Osteoblast (primary cell): ENCODE results near the gene CDC20. TPM values are rescaled to one million over a fixed set of nuclear protein-coding genes. Genes with fewer than 3 reads are reported as not detected.

ENCODE experiments used
- DNase-seq: peaks from one replicate; pipeline ENCODE4 v3.0.0; 2011; ENCODE audit warnings: low spot score, mixed read lengths; ENCODE audit not compliant: insufficient read length; ENCODE audit errors: missing footprints
- H2AFZ ChIP-seq: 2 replicates; pipeline ENCODE4 v1.6.0; 2011; ENCODE audit warnings: mild to moderate bottlenecking, low read length
- H3K27ac ChIP-seq: 2 replicates; pipeline ENCODE4 v1.5.1; 2011; ENCODE audit warnings: mild to moderate bottlenecking, low read depth, low read length, moderate library complexity
- H3K27me3 ChIP-seq: 2 replicates; pipeline ENCODE4 v1.6.0; 2012; ENCODE audit warnings: mild to moderate bottlenecking, control low read depth, inconsistent platforms, low read length, moderate library complexity; ENCODE audit not compliant: insufficient read depth
- H3K36me3 ChIP-seq: 2 replicates; pipeline ENCODE4 v1.5.1; 2011; ENCODE audit warnings: mild to moderate bottlenecking, low read length, control low read depth, moderate library complexity; ENCODE audit not compliant: insufficient read depth
- H3K4me1 ChIP-seq: 2 replicates; pipeline ENCODE4 v1.5.1; 2011; ENCODE audit warnings: mild to moderate bottlenecking, low read length, control low read depth, moderate library complexity; ENCODE audit not compliant: insufficient read depth
- H3K4me2 ChIP-seq: 2 replicates; pipeline ENCODE4 v1.6.0; 2011; ENCODE audit warnings: mild to moderate bottlenecking, low read length; ENCODE audit not compliant: insufficient read depth
- H3K4me3 ChIP-seq: fragments of 200-600 bp; sonication (generic); 3 replicates; pipeline ENCODE4 v1.5.1; 2012; ENCODE audit warnings: mild to moderate bottlenecking, low read length, inconsistent platforms; ENCODE audit not compliant: insufficient read depth
- H3K79me2 ChIP-seq: 2 replicates; pipeline ENCODE4 v1.6.0; 2012; ENCODE audit warnings: mild to moderate bottlenecking, low read length, control low read depth, inconsistent platforms; ENCODE audit not compliant: insufficient read depth
- H3K9me3 ChIP-seq: 2 replicates; pipeline ENCODE4 v1.5.1; 2011; ENCODE audit warnings: low read depth, low read length, control low read depth
- H4K20me1 ChIP-seq: 2 replicates; pipeline ENCODE4 v1.6.0; 2012; ENCODE audit warnings: mild to moderate bottlenecking, low read length, control low read depth; ENCODE audit not compliant: insufficient read depth
- CTCF ChIP-seq: IDR thresholded peaks from 2 replicates; pipeline ENCODE4 v1.5.1; 2011; ENCODE audit warnings: mild to moderate bottlenecking, low read depth, low read length, moderate library complexity; ENCODE audit errors: extremely low read depth
- total RNA-seq: library from RNA; depleted of rRNA; stranded (reverse); fragments of >200 nt; gene quantifications from 2 replicates; pipeline ENCODE4 v1.2.3, GENCODE V29; 2012

CDC20 gene
- total RNA-seq, 1 donor = 4.7 TPM

GRCh38 chr1:43377831-43378230, 19.1 kb downstream of the CDC20 start:
- no peak for DNase-seq
- Histone ChIP-seq H3K4me2 (no peak overlapping the region), H3K36me3 (peaks cover 27% of the 10 kb centered on the region), H3K4me3 (no peak overlapping the region), H3K4me1 (peaks cover 14% of the 10 kb centered on the region), H3K79me2 (no peaks in the 10 kb centered on the region), H2AFZ (no peak overlapping the region), H3K27ac (no peak overlapping the region), H4K20me1 (no peaks in the 10 kb centered on the region), H3K27me3 (no peaks in the 10 kb centered on the region), H3K9me3 (no peaks in the 10 kb centered on the region)
- TF ChIP-seq CTCF = no peak

- DNase-seq = no peak
- Histone ChIP-seq H3K4me3 (no peak overlapping the region), H3K79me2 (no peaks in the 10 kb centered on the region), H3K9me3 (no peaks in the 10 kb centered on the region), H3K27me3 (no peaks in the 10 kb centered on the region), H4K20me1 (peaks cover 3% of the 10 kb centered on the region), H3K4me2 (no peak overlapping the region), H3K27ac (no peak overlapping the region), H3K4me1 (no peaks in the 10 kb centered on the region), H2AFZ (no peak overlapping the region), H3K36me3 (peaks cover 43% of the 10 kb centered on the region)
- TF ChIP-seq CTCF = no peak
Observed at GRCh38 chr1:43379476-43379875, 20.7 kb downstream of the CDC20 start.

GRCh38 chr1:43381612-43382011, 22.8 kb downstream of the CDC20 start:
- Histone ChIP-seq H3K4me1 (no peaks in the 10 kb centered on the region), H3K4me2 (no peak overlapping the region), H3K27ac (no peak overlapping the region), H3K79me2 (peaks cover 7% of the 10 kb centered on the region), H3K36me3 (peaks cover 65% of the 10 kb centered on the region), H3K4me3 (no peak overlapping the region), H3K27me3 (no peaks in the 10 kb centered on the region), H2AFZ (no peak overlapping the region), H3K9me3 (no peaks in the 10 kb centered on the region), H4K20me1 (peaks cover 11% of the 10 kb centered on the region)
- TF ChIP-seq CTCF = no peak
- DNase-seq = no peak

GRCh38 chr1:43382027-43382779, 23.4 kb downstream of the CDC20 start:
- Histone ChIP-seq H3K36me3 (peaks cover 71% of the 10 kb centered on the region), H2AFZ (no peak overlapping the region), H4K20me1 (peaks cover 17% of the 10 kb centered on the region), H3K4me1 (no peaks in the 10 kb centered on the region), H3K4me2 (no peak overlapping the region), H3K27me3 (no peaks in the 10 kb centered on the region), H3K27ac (no peak overlapping the region), H3K79me2 (peaks cover 13% of the 10 kb centered on the region), H3K4me3 (no peak overlapping the region), H3K9me3 (no peaks in the 10 kb centered on the region)
- no peak for TF ChIP-seq CTCF
- DNase-seq = no peak
